GM23248 (cell line): ENCODE measurements around the gene CALHM3. TPM values are rescaled to one million over a fixed set of nuclear protein-coding genes. Genes with fewer than 3 reads are reported as not detected.
A peak's percentile ranks its signal among the peaks of the same experiment; 100 is the strongest.
"Not testable (repeated sequence)": the region's sequence is repeated elsewhere in the genome, so short reads cannot be mapped to it uniquely, and the experiment has no call there.

Source experiments
- DNase-seq: peaks from one replicate; pipeline ENCODE4 v3.0.0-alpha.2; 2015
- H2AFZ ChIP-seq: fragments of 200-600 bp; sonication (generic); 2 replicates; pipeline ENCODE4 v1.6.1; 2016; ENCODE audit warnings: antibody characterized with exemption
- H3F3A ChIP-seq: fragments of 200-600 bp; sonication (generic); 2 replicates; pipeline ENCODE4 v1.6.1; 2016; ENCODE audit warnings: mild to moderate bottlenecking, antibody characterized with exemption, mixed run types; ENCODE audit not compliant: insufficient read depth
- H3K27ac ChIP-seq: fragments of 200-600 bp; sonication (generic); 2 replicates; pipeline ENCODE4 v1.5.1; 2016; ENCODE audit warnings: mild to moderate bottlenecking
- H3K27me3 ChIP-seq: fragments of 200-600 bp; sonication (generic); replicated peaks from 2 replicates; pipeline ENCODE4 v1.6.1; 2016; ENCODE audit warnings: mild to moderate bottlenecking; ENCODE audit not compliant: insufficient read depth
- H3K36me3 ChIP-seq: fragments of 200-600 bp; sonication (generic); 2 replicates; pipeline ENCODE4 v1.6.1; 2016; ENCODE audit warnings: low read depth, mild to moderate bottlenecking
- H3K4me1 ChIP-seq: fragments of 200-600 bp; sonication (generic); 2 replicates; pipeline ENCODE4 v1.6.1; 2016; ENCODE audit warnings: mild to moderate bottlenecking; ENCODE audit not compliant: insufficient read depth
- H3K4me2 ChIP-seq: fragments of 200-600 bp; sonication (generic); one replicate; pipeline ENCODE4 v1.6.1; 2016; ENCODE audit warnings: mild to moderate bottlenecking; ENCODE audit not compliant: unreplicated experiment
- H3K4me3 ChIP-seq: fragments of 200-600 bp; sonication (generic); 2 replicates; pipeline ENCODE4 v1.5.1; 2016; ENCODE audit warnings: mild to moderate bottlenecking
- H3K79me2 ChIP-seq: fragments of 200-600 bp; sonication (generic); 2 replicates; pipeline ENCODE4 v1.6.1; 2016; ENCODE audit warnings: mild to moderate bottlenecking; ENCODE audit not compliant: insufficient read depth
- H3K9ac ChIP-seq: fragments of 200-600 bp; sonication (generic); 2 replicates; pipeline ENCODE4 v1.6.1; 2016; ENCODE audit warnings: mild to moderate bottlenecking
- H3K9me2 ChIP-seq: fragments of 200-600 bp; sonication (generic); 2 replicates; pipeline ENCODE4 v1.6.1; 2016; ENCODE audit warnings: mixed run types, mild to moderate bottlenecking, moderate library complexity; ENCODE audit not compliant: insufficient read depth
- H3K9me3 ChIP-seq: fragments of 200-600 bp; sonication (generic); one replicate; pipeline ENCODE4 v1.6.1; 2017; ENCODE audit warnings: low read depth
- H4K20me1 ChIP-seq: fragments of 200-600 bp; sonication (generic); 2 replicates; pipeline ENCODE4 v1.6.0; 2016; ENCODE audit not compliant: insufficient read depth
- EZH2 ChIP-seq: fragments of 200-600 bp; sonication (generic); IDR thresholded peaks from 2 replicates; pipeline ENCODE4 v1.6.1; 2018; ENCODE audit warnings: antibody characterized with exemption, mild to moderate bottlenecking; ENCODE audit not compliant: insufficient read depth, poor library complexity, severe bottlenecking
- EZH2phosphoT487 ChIP-seq: fragments of 200-600 bp; sonication (generic); IDR thresholded peaks from 2 replicates; pipeline ENCODE4 v1.6.1; 2018; ENCODE audit warnings: antibody characterized with exemption, moderate library complexity, mild to moderate bottlenecking, low read depth; ENCODE audit not compliant: insufficient read depth
- WGBS, 2 experiments: methylation state at CpG; one replicate each; pipeline ENCODE4 v1.1.6; 2015 to 2017; ENCODE audit warnings: low lambda C conversion rate in 2 of 2, low coverage in 1 of 2; ENCODE audit errors: missing lambda C conversion rate in 2 of 2; 5-methylcytosine and 5-hydroxymethylcytosine counted together
- in situ Hi-C: fragments of 300-500 bp; cut with MboI; formaldehyde crosslinking; loops from 2 replicates; pipeline ENCODE4 v1.15.0; 2020
- polyA plus RNA-seq: library from polyadenylated mRNA; unstranded; fragments of >200 nt; fragmentation: Nextera tagmentation; extraction: Ambion mirVana; gene quantifications from 2 replicates; pipeline ENCODE4 v1.2.1, GENCODE V29; 2016
- total RNA-seq: library from RNA; depleted of rRNA; stranded (reverse); fragments of >200 nt; shearing (Covaris generic); gene quantifications from 2 replicates; pipeline ENCODE4 v1.2.3, GENCODE V29; 2014; rRNA removed

The CALHM3 gene, protein sequence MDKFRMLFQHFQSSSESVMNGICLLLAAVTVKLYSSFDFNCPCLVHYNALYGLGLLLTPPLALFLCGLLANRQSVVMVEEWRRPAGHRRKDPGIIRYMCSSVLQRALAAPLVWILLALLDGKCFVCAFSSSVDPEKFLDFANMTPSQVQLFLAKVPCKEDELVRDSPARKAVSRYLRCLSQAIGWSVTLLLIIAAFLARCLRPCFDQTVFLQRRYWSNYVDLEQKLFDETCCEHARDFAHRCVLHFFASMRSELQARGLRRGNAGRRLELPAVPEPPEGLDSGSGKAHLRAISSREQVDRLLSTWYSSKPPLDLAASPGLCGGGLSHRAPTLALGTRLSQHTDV
- total RNA-seq, result not detected in 2 replicates
- polyA plus RNA-seq, result not detected in 2 replicates

DNA sequence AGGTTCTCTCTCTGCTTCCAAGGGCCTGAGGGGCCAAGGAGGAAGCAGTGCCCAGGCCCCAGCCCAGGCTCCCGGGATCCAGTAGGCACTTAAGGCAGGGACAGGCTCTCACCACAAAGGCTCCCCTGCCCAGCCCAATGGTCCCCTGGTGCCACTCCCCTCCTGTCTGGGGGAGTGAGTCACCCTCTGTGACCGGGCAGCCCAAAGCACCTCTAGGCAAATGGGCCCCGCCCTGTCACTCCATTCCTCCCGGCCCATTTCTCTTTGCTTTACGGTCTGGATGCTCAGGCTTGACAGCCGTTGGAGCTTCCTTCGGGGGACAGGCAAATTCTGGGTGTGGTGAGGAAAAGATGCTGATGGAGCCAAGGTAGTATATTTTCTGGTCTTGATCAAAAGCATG lies at the start of gene CALHM3:
CALHM3 (minus strand) TSS at position 106 of the 400 bp plus-strand sequence. CDS start 208 bp downstream, outside the sequence.
- WGBS, 2 experiments, result 28% methylated on average over 6 to 7 of the region's 7 CpGs
- Histone ChIP-seq H3K4me3 (no peak within 1 kb of the TSS), H3K9me2 (no peaks in the 10 kb centered on the region), H3K4me1 (peaks cover 15% of the 10 kb centered on the region), H3K27me3 (no peaks in the 10 kb centered on the region), H2AFZ (peak within 1 kb of the TSS; percentile 45), H3K79me2 (no peaks in the 10 kb centered on the region), H4K20me1 (no peaks in the 10 kb centered on the region), H3F3A (no peaks in the 10 kb centered on the region), H3K9ac (no peak within 1 kb of the TSS), H3K27ac (no peak within 1 kb of the TSS), H3K9me3 (no peaks in the 10 kb centered on the region), H3K4me2 (no peak within 1 kb of the TSS), H3K36me3 (no peaks in the 10 kb centered on the region)
- in situ Hi-C loops, result no loop called here
- DNase-seq, result peak; percentile 64
- no peak for TF ChIP-seq EZH2
- TF ChIP-seq EZH2phosphoT487, result no peak

GRCh38 chr10:103528549-103528948 lies 49.5 kb upstream of the CALHM3 start:
- no peak overlapping the region for H3K27ac ChIP-seq
- DNase-seq, result no peak
- no peak overlapping the region for H2AFZ ChIP-seq
- H3K9me2 ChIP-seq, result no peaks in the 10 kb centered on the region
- no peak overlapping the region for H3K4me2 ChIP-seq
- no peaks in the 10 kb centered on the region for H3F3A ChIP-seq
- H3K4me1 ChIP-seq, result no peaks in the 10 kb centered on the region; the same call in 1 of the 2 replicates
- H3K79me2 ChIP-seq, result no peaks in the 10 kb centered on the region
- H3K4me3 ChIP-seq, result no peak overlapping the region
- no peaks in the 10 kb centered on the region for H3K36me3 ChIP-seq
- TF ChIP-seq EZH2phosphoT487 (no peak), EZH2 (no peak)
- no peaks in the 10 kb centered on the region for H4K20me1 ChIP-seq
- H3K9me3 ChIP-seq, result peaks cover 4% of the 10 kb centered on the region
- H3K9ac ChIP-seq, result no peak overlapping the region
- in situ Hi-C loops, result no loop called here
- H3K27me3 ChIP-seq, result peaks cover 38% of the 10 kb centered on the region

DNA sequence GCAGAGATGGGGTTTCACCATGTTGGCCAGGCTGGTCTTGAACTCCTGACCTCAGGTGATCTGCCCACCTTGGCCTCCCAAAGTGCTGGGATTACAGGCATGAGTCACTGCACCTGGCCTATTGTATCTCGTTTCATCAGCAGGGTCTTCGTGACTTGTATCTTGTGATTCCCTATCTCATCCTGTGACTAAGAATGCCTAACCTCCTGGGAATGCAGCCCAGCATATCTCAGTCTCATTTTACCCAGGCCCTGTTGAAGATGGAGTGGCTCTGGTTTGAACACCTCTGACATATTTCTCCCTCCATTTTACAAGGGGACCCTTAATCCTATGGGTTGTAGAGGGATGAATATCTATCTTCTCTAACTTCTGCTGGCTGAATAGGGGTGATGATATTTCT lies 48.4 kb upstream of the CALHM3 start:
- in situ Hi-C loops, result not testable (repeated sequence)
- WGBS, 2 experiments, result 9 to 14% methylated on average over 2 of the region's 2 CpGs

DNA sequence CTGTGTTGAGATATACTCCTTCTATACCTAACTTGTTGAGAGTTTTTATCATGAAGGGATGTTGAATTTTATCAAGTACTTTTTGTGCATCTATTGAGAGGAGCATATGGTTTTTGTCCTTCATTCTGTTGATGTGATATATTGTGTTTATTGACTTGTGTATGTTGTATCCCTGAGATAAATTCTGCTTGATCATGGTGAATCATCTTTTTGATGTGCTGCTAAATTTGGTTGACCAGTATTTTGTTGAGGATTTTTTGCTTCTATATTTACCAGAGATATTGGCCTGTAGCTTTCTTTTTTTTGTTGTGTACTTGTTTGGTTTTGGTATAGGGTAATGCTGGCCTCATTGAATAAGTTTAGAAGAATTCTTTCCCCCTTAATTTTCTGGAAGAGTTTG lies 46.9 kb upstream of the CALHM3 start:
- H2AFZ ChIP-seq, result no peak overlapping the region
- no peak overlapping the region for H3K4me3 ChIP-seq
- no peak overlapping the region for H3K4me2 ChIP-seq
- H3K4me1 ChIP-seq, result no peaks in the 10 kb centered on the region; the same call in 1 of the 2 replicates
- DNase-seq, result no peak
- H3K79me2 ChIP-seq, result no peaks in the 10 kb centered on the region
- H3F3A ChIP-seq, result no peaks in the 10 kb centered on the region
- no peaks in the 10 kb centered on the region for H3K9me2 ChIP-seq
- no peak for TF ChIP-seq EZH2phosphoT487
- no peak for TF ChIP-seq EZH2
- peaks cover 35% of the 10 kb centered on the region for H3K27me3 ChIP-seq
- H4K20me1 ChIP-seq, result no peaks in the 10 kb centered on the region
- H3K9me3 ChIP-seq, result peaks cover 4% of the 10 kb centered on the region
- no peak overlapping the region for H3K9ac ChIP-seq
- no peak overlapping the region for H3K27ac ChIP-seq
- no peaks in the 10 kb centered on the region for H3K36me3 ChIP-seq
- in situ Hi-C loops, result no loop called here

More for the DNA sequence above, 48.4 kb upstream of the CALHM3 start:
- H3K27me3 ChIP-seq, result peaks cover 42% of the 10 kb centered on the region
- not testable (repeated sequence) for H3K4me1 ChIP-seq, H3F3A ChIP-seq, H3K4me2 ChIP-seq, H3K4me3 ChIP-seq, H3K36me3 ChIP-seq, H3K9me2 ChIP-seq, H3K27ac ChIP-seq, H2AFZ ChIP-seq, H3K9me3 ChIP-seq, H3K79me2 ChIP-seq, H3K9ac ChIP-seq, H4K20me1 ChIP-seq
- peak; percentile 36 for DNase-seq

DNA sequence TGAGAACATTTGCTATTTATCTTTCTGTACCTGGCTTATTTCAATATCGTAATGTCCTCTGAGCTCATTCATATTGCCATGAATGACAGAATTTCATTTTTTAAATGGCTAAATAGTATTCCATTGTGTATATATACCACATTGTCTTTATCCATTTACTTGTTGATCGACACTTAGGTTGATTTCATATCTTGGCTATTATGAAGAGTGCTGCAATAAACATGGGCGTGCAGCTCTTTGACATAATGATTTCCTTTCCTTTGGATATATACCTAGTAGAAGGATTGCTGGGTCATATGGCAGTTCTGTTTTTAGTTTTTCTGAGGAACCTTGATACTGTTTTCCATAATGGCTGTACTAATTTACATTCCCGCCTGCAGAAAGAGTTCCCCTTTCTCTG lies 44.6 kb upstream of the CALHM3 start:
- Histone ChIP-seq H3K9me2 (no peaks in the 10 kb centered on the region), H3K9ac (no peak overlapping the region), H3F3A (no peaks in the 10 kb centered on the region), H3K9me3 (no peaks in the 10 kb centered on the region), H2AFZ (no peak overlapping the region), H4K20me1 (no peaks in the 10 kb centered on the region), H3K4me2 (no peak overlapping the region), H3K4me3 (no peak overlapping the region), H3K27ac (no peak overlapping the region), H3K79me2 (no peaks in the 10 kb centered on the region), H3K4me1 (no peaks in the 10 kb centered on the region; the same call in 1 of the 2 replicates), H3K36me3 (no peaks in the 10 kb centered on the region), H3K27me3 (peaks cover 34% of the 10 kb centered on the region)
- DNase-seq, result no peak
- TF ChIP-seq EZH2, result no peak
- no peak for TF ChIP-seq EZH2phosphoT487
- in situ Hi-C loops, result no loop called here
- WGBS, 2 experiments, result 60 to 62% methylated on average over 4 of the region's 4 CpGs

DNA sequence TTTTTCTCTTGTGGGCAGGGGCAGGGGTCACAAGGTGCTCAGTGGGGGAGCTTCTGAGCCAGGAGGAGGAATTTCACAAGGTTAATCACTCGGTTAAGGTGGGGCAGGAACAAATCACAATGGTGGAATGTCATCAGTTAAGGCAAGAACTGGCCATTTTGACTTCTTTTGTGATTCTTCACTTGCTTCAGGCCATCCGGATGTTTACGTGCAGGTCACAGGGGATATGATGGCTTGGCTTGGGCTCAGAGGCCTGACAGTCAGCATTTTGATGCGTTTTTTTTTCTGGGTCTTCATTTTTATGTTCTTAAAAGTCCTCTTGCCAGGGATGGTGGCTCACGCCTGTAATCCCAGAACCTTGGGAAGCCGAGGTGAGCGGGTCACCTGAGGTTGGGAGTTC lies 43.0 kb upstream of the CALHM3 start:
- H3K36me3 ChIP-seq, in situ Hi-C loops: not testable (repeated sequence)
- 42 to 50% methylated on average over 7 of the region's 7 CpGs for WGBS, 2 experiments

More for the DNA sequence above, 43.0 kb upstream of the CALHM3 start:
- H3K79me2 ChIP-seq, H3K9me3 ChIP-seq, H4K20me1 ChIP-seq, H3K4me3 ChIP-seq, H3K9me2 ChIP-seq, H2AFZ ChIP-seq, H3K27ac ChIP-seq, H3K4me1 ChIP-seq, H3K4me2 ChIP-seq, DNase-seq, H3K9ac ChIP-seq, H3F3A ChIP-seq: not testable (repeated sequence)
- H3K27me3 ChIP-seq, result peaks cover 34% of the 10 kb centered on the region
